ENCODE measurements around the gene COL6A2.

GRCh38 chr21:46129846-46130651, 32.1 kb downstream of the COL6A2 start:
- no peak for TF ChIP-seq CTCF (IDR thresholded peaks at IDR 0.05; ENCODE audit: poor library complexity)
- TF ChIP-seq EZH2phosphoT487 (IDR thresholded peaks at IDR 0.05; ENCODE audit: low read depth, severe bottlenecking, unreplicated experiment) = no peak
